ENCODE data around the gene ATP5F1A.

ATP5F1A gene

GRCh38 chr18:46071653-46072375 lies 26.3 kb downstream of the ATP5F1A start, which contains the start of gene PSTPIP2:
PSTPIP2 (minus strand) TSS chr18:46072260; CDS start chr18:46072188, 72 bp downstream.
- Histone ChIP-seq H3K4me3 (ENCODE audit: low read length) (peak within 1 kb of the TSS; percentile 78), H3K9ac (ENCODE audit: low read length) (peak within 1 kb of the TSS; percentile 3), H3K27me3 (ENCODE audit: control insufficient read depth, insufficient read depth, low read length) (no peaks in the 10 kb centered on the region), H3K36me3 (ENCODE audit: control insufficient read depth, insufficient read depth, low read length) (no peaks in the 10 kb centered on the region), H3K27ac (ENCODE audit: low read depth, low read length) (no peak within 1 kb of the TSS), H3K4me1 (ENCODE audit: control insufficient read depth, insufficient read depth, low read length) (peaks cover 9% of the 10 kb centered on the region)

DNA sequence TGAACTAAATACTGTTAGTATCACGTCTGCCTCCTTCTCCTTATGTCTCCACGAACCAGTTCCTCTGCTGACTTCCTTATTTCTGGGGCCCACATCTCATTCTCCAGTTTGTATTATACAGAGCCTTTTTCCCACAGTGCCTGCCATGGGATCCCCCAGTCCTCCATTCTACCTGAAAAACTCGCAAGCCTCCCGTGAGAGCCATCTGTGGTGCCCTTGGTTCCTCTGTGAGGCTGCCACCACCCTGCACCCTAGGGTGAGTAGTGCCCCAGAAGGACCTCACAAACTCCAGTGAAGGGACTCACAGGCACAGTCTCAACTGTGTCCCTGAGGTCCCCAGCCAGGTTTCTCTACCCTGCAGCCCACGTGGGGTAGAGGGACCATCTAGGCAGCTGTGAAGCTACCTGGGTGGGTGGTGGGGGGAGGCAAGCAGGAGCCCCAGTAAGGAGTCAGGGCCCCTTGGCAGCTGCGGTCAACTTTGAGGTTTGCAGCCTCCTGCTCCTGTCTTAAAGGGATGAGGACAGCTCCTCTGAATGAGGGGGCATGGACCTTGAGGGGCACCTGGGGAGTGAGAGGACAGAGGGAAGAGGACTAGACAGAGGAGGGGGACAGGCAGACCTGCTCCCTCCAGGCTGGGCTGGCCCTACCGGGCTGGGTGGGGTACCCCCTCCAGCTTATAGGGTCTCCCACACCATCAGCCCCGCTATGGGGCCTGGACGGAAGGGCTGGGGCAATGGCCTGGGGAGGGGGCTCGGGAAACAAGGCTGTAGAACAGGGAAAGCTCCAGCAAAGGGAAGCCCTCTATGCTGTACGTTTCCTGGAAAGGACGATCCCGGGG lies 27.1 kb downstream of the ATP5F1A start:
- Histone ChIP-seq H3K9ac (ENCODE audit: low read length) (no peak overlapping the region), H3K4me1 (ENCODE audit: control insufficient read depth, insufficient read depth, low read length) (peaks cover 9% of the 10 kb centered on the region), H3K4me3 (ENCODE audit: low read length) (peak overlapping the region; percentile 78), H3K27me3 (ENCODE audit: control insufficient read depth, insufficient read depth, low read length) (no peaks in the 10 kb centered on the region), H3K27ac (ENCODE audit: low read depth, low read length) (no peak overlapping the region), H3K36me3 (ENCODE audit: control insufficient read depth, insufficient read depth, low read length) (no peaks in the 10 kb centered on the region)

DNA sequence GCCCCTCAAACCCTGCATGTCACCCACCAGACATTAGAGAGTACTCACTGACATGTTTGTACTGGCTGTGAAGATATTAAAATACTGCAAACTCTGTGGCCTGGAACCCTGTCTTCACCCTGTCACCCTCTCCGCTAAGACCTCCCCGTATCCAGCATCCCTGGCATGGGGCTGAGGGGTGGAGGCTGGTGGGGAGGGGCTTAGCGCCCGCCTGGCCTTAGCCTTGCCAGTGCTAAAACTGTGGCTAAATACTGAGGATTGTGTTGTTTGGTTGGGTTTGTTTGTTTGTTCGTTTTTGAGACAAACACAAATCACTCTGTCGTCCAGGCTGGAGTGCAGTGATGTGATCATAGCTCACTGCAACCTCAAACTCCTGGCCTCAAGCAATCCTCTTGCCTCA lies 27.9 kb downstream of the ATP5F1A start:
- H3K4me1 ChIP-seq (ENCODE audit: control insufficient read depth, insufficient read depth, low read length) = peaks cover 9% of the 10 kb centered on the region
- no peak overlapping the region for H3K27ac ChIP-seq (ENCODE audit: low read depth, low read length)
- H3K36me3 ChIP-seq (ENCODE audit: control insufficient read depth, insufficient read depth, low read length) = no peaks in the 10 kb centered on the region
- no peak overlapping the region for H3K9ac ChIP-seq (ENCODE audit: low read length)
- H3K4me3 ChIP-seq (ENCODE audit: low read length) = no peak overlapping the region
- no peaks in the 10 kb centered on the region for H3K27me3 ChIP-seq (ENCODE audit: control insufficient read depth, insufficient read depth, low read length)

- H3K27me3 ChIP-seq (ENCODE audit: control insufficient read depth, insufficient read depth, low read length) = no peaks in the 10 kb centered on the region
- H3K9ac ChIP-seq (ENCODE audit: low read length) = no peak overlapping the region
- no peak overlapping the region for H3K4me3 ChIP-seq (ENCODE audit: low read length)
- H3K4me1 ChIP-seq (ENCODE audit: control insufficient read depth, insufficient read depth, low read length) = peaks cover 9% of the 10 kb centered on the region
- no peaks in the 10 kb centered on the region for H3K36me3 ChIP-seq (ENCODE audit: control insufficient read depth, insufficient read depth, low read length)
- H3K27ac ChIP-seq (ENCODE audit: low read depth, low read length) = no peak overlapping the region
Measured at GRCh38 chr18:46069524-46069923, 28.6 kb downstream of the ATP5F1A start.

DNA sequence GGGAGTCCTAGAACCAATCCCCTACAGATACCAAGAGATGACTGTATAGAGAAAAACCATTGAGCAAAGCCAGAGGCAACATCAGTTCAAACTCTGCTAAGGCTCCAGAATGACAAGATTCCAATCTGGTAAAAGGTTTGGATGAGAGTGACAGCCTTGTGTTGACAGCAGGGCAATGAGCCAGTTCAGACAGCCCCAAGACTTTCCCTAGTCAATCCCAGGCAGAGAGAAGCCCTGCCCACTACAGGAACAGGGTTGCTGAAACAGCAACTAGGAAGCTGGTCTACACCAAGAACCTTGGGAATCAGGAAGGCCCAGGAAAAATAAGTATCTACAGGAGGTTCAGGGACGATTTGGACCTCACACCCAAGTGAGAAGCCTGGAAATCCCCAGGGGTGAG lies 29.3 kb downstream of the ATP5F1A start:
- H3K4me1 ChIP-seq (ENCODE audit: control insufficient read depth, insufficient read depth, low read length) = peaks cover 9% of the 10 kb centered on the region
- no peak overlapping the region for H3K9ac ChIP-seq (ENCODE audit: low read length)
- H3K36me3 ChIP-seq (ENCODE audit: control insufficient read depth, insufficient read depth, low read length) = no peaks in the 10 kb centered on the region
- H3K4me3 ChIP-seq (ENCODE audit: low read length) = no peak overlapping the region
- H3K27me3 ChIP-seq (ENCODE audit: control insufficient read depth, insufficient read depth, low read length) = no peaks in the 10 kb centered on the region
- no peak overlapping the region for H3K27ac ChIP-seq (ENCODE audit: low read depth, low read length)

GRCh38 chr18:46067438-46068007 lies 30.6 kb downstream of the ATP5F1A start:
- no peaks in the 10 kb centered on the region for H3K27me3 ChIP-seq (ENCODE audit: control insufficient read depth, insufficient read depth, low read length)
- H3K9ac ChIP-seq (ENCODE audit: low read length) = no peak overlapping the region
- no peak overlapping the region for H3K4me3 ChIP-seq (ENCODE audit: low read length)
- no peak overlapping the region for H3K27ac ChIP-seq (ENCODE audit: low read depth, low read length)
- H3K4me1 ChIP-seq (ENCODE audit: control insufficient read depth, insufficient read depth, low read length) = peaks cover 6% of the 10 kb centered on the region
- H3K36me3 ChIP-seq (ENCODE audit: control insufficient read depth, insufficient read depth, low read length) = no peaks in the 10 kb centered on the region

GRCh38 chr18:46062781-46063180 lies 35.3 kb downstream of the ATP5F1A start:
- Histone ChIP-seq H3K27ac (ENCODE audit: low read depth, low read length) (no peak overlapping the region), H3K4me3 (ENCODE audit: low read length) (no peak overlapping the region), H3K9ac (ENCODE audit: low read length) (no peak overlapping the region), H3K36me3 (ENCODE audit: control insufficient read depth, insufficient read depth, low read length) (no peaks in the 10 kb centered on the region), H3K27me3 (ENCODE audit: control insufficient read depth, insufficient read depth, low read length) (no peaks in the 10 kb centered on the region), H3K4me1 (ENCODE audit: control insufficient read depth, insufficient read depth, low read length) (no peaks in the 10 kb centered on the region)

- Histone ChIP-seq H3K27me3 (ENCODE audit: control insufficient read depth, insufficient read depth, low read length) (no peaks in the 10 kb centered on the region), H3K4me3 (ENCODE audit: low read length) (no peak overlapping the region), H3K9ac (ENCODE audit: low read length) (no peak overlapping the region), H3K27ac (ENCODE audit: low read depth, low read length) (no peak overlapping the region), H3K4me1 (ENCODE audit: control insufficient read depth, insufficient read depth, low read length) (no peaks in the 10 kb centered on the region), H3K36me3 (ENCODE audit: control insufficient read depth, insufficient read depth, low read length) (no peaks in the 10 kb centered on the region)
Measured at GRCh38 chr18:46061796-46062195, 36.3 kb downstream of the ATP5F1A start.

DNA sequence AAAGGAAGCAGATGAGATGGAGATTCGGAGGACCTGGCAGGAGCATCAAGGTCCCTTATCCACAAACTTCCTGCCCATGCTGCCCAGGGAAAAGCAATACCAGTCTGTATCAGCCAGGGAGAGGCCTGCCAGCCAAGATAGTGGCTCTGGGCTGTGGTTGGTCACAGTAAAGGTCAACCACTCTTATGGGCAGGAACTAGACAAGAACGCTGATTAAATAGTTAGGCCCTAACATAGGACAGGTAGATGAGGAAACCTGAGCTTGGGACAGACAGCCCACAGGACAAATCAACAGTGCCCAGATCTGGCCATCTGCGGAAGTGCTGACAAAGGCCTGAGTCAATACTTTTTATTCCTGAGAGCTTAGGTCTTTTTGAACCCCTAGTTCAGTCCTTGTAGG lies 36.7 kb downstream of the ATP5F1A start:
- H3K27me3 ChIP-seq (ENCODE audit: control insufficient read depth, insufficient read depth, low read length) = no peaks in the 10 kb centered on the region
- no peak overlapping the region for H3K27ac ChIP-seq (ENCODE audit: low read depth, low read length)
- H3K9ac ChIP-seq (ENCODE audit: low read length) = no peak overlapping the region
- H3K4me3 ChIP-seq (ENCODE audit: low read length) = no peak overlapping the region
- no peaks in the 10 kb centered on the region for H3K36me3 ChIP-seq (ENCODE audit: control insufficient read depth, insufficient read depth, low read length)
- H3K4me1 ChIP-seq (ENCODE audit: control insufficient read depth, insufficient read depth, low read length) = no peaks in the 10 kb centered on the region

DNA sequence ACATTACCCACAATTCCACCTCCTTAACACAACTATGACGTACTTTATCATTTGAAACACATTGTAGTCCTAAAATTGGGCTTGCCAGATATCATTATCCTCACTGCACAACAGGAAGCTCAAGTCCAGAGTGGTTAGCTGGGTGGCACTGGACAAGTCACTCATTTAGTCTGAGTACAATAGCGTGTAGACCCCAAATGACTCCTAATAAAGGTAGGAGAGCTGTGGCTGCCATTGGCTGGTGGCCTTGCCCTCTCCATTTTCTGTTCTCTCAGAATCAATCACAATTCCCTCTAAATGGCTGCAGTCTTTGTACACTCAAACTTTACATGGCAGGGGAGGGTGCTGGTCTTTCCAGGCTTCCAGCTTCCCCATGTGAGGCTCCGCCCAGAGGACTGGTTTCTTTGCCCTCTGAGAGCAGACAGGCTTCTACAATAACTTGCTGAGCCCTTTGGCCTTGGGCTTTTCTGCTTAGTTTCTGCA lies 37.7 kb downstream of the ATP5F1A start:
- Histone ChIP-seq H3K9ac (ENCODE audit: low read length) (no peak overlapping the region), H3K27me3 (ENCODE audit: control insufficient read depth, insufficient read depth, low read length) (no peaks in the 10 kb centered on the region), H3K36me3 (ENCODE audit: control insufficient read depth, insufficient read depth, low read length) (no peaks in the 10 kb centered on the region), H3K27ac (ENCODE audit: low read depth, low read length) (no peak overlapping the region), H3K4me3 (ENCODE audit: low read length) (no peak overlapping the region), H3K4me1 (ENCODE audit: control insufficient read depth, insufficient read depth, low read length) (no peaks in the 10 kb centered on the region)

- no peaks in the 10 kb centered on the region for H3K36me3 ChIP-seq (ENCODE audit: control insufficient read depth, insufficient read depth, low read length)
- H3K27ac ChIP-seq (ENCODE audit: low read depth, low read length) = no peak overlapping the region
- H3K4me1 ChIP-seq (ENCODE audit: control insufficient read depth, insufficient read depth, low read length) = no peaks in the 10 kb centered on the region
- no peaks in the 10 kb centered on the region for H3K27me3 ChIP-seq (ENCODE audit: control insufficient read depth, insufficient read depth, low read length)
- H3K9ac ChIP-seq (ENCODE audit: low read length) = no peak overlapping the region
- no peak overlapping the region for H3K4me3 ChIP-seq (ENCODE audit: low read length)
Measured at GRCh38 chr18:46055838-46056230, 42.3 kb downstream of the ATP5F1A start.

- H3K4me1 ChIP-seq (ENCODE audit: control insufficient read depth, insufficient read depth, low read length) = no peaks in the 10 kb centered on the region
- no peak overlapping the region for H3K27ac ChIP-seq (ENCODE audit: low read depth, low read length)
- no peak overlapping the region for H3K4me3 ChIP-seq (ENCODE audit: low read length)
Measured at GRCh38 chr18:46054956-46055837, 42.9 kb downstream of the ATP5F1A start.

More at GRCh38 chr18:46054956-46055837, 42.9 kb downstream of the ATP5F1A start:
- Histone ChIP-seq H3K36me3 (ENCODE audit: control insufficient read depth, insufficient read depth, low read length) (no peaks in the 10 kb centered on the region), H3K27me3 (ENCODE audit: control insufficient read depth, insufficient read depth, low read length) (no peaks in the 10 kb centered on the region), H3K9ac (ENCODE audit: low read length) (no peak overlapping the region)

Data from rectal smooth muscle tissue (tissue), 1 donor.